G401.6 (cell line): ENCODE data around the gene PCSK9.

Experiments used
- FAIRE-seq: peaks from 2 replicates; lab custom pipeline; 2012; peaks lifted over from hg19 to GRCh38; lab: Jason Lieb, UNC

The PCSK9 gene

GRCh38 chr1:55060133-55060999 is 21.0 kb downstream of the PCSK9 start:
- no peak for FAIRE-seq

GRCh38 chr1:55061000-55061705 is 21.8 kb downstream of the PCSK9 start:
- FAIRE-seq = no peak

- FAIRE-seq = no peak
Observed at GRCh38 chr1:55061706-55062321, 22.5 kb downstream of the PCSK9 start.

- FAIRE-seq = no peak
Observed at GRCh38 chr1:55062801-55063576, 23.6 kb downstream of the PCSK9 start.

GRCh38 chr1:55063577-55063942 is 24.2 kb downstream of the PCSK9 start:
- no peak for FAIRE-seq

GRCh38 chr1:55064071-55064581 is 24.8 kb downstream of the PCSK9 start:
- FAIRE-seq = no peak

- no peak for FAIRE-seq
Observed at GRCh38 chr1:55064861-55065263, 25.5 kb downstream of the PCSK9 start.

- FAIRE-seq = no peak
Observed at GRCh38 chr1:55065648-55066047, 26.3 kb downstream of the PCSK9 start.

GRCh38 chr1:55067022-55067778 is 27.9 kb downstream of the PCSK9 start:
- FAIRE-seq = no peak

- no peak for FAIRE-seq
Observed at GRCh38 chr1:55067914-55068313, 28.6 kb downstream of the PCSK9 start.

GRCh38 chr1:55068638-55069037 is 29.3 kb downstream of the PCSK9 start:
- no peak for FAIRE-seq

- no peak for FAIRE-seq
Observed at GRCh38 chr1:55069280-55069679, 29.9 kb downstream of the PCSK9 start.

GRCh38 chr1:55070293-55071164 is 31.2 kb downstream of the PCSK9 start:
- no peak for FAIRE-seq

GRCh38 chr1:55071477-55071876 is 32.1 kb downstream of the PCSK9 start:
- FAIRE-seq = peak; percentile 60

GRCh38 chr1:55073187-55073916 is 34.0 kb downstream of the PCSK9 start:
- no peak for FAIRE-seq

GRCh38 chr1:55074455-55074854 is 35.1 kb downstream of the PCSK9 start:
- no peak for FAIRE-seq

GRCh38 chr1:55076356-55076755 is 37.0 kb downstream of the PCSK9 start:
- no peak for FAIRE-seq

GRCh38 chr1:55078470-55078869 is 39.1 kb downstream of the PCSK9 start:
- FAIRE-seq = no peak

- FAIRE-seq = no peak
Observed at GRCh38 chr1:55079651-55080050, 40.3 kb downstream of the PCSK9 start.
